GM19438 (cell line): ENCODE data around the gene STEAP2.
A peak's percentile ranks its signal among the peaks of the same experiment; 100 is the strongest.
"Not testable (repeated sequence)": the region's sequence is repeated elsewhere in the genome, so short reads cannot be mapped to it uniquely, and the experiment has no call there.

Experiments
- ATAC-seq: cut with Tn5 transposase; IDR thresholded peaks from one replicate; pipeline ENCODE4 v1.9.1; 2021; ENCODE audit warnings: low read depth; ENCODE audit not compliant: unreplicated experiment

The STEAP2 gene

GRCh38 chr7:90211391-90212148 lies at the start of gene STEAP2:
Gene STEAP2, plus strand, starts transcription at chr7:90211740. Its CDS starts 13,343 bp downstream, at chr7:90225083.
- peak; percentile 95 for ATAC-seq

GRCh38 chr7:90163534-90163933 lies 48.0 kb upstream of the STEAP2 start:
- ATAC-seq = no peak

- ATAC-seq = no peak
Observed at GRCh38 chr7:90165724-90166123, 45.8 kb upstream of the STEAP2 start.

GRCh38 chr7:90166153-90166552 lies 45.4 kb upstream of the STEAP2 start:
- ATAC-seq = no peak

- no peak for ATAC-seq
Observed at GRCh38 chr7:90167361-90167760, 44.2 kb upstream of the STEAP2 start.

- ATAC-seq = no peak
Observed at GRCh38 chr7:90169891-90170290, 41.6 kb upstream of the STEAP2 start.

- ATAC-seq = no peak
Observed at GRCh38 chr7:90172121-90172520, 39.4 kb upstream of the STEAP2 start.

- ATAC-seq = no peak
Observed at GRCh38 chr7:90172624-90173023, 38.9 kb upstream of the STEAP2 start.

- peak; percentile 95 for ATAC-seq
Observed at GRCh38 chr7:90173127-90173844, 38.3 kb upstream of the STEAP2 start.

GRCh38 chr7:90175667-90176066 lies 35.9 kb upstream of the STEAP2 start:
- no peak for ATAC-seq

GRCh38 chr7:90176195-90176594 lies 35.3 kb upstream of the STEAP2 start:
- no peak for ATAC-seq

GRCh38 chr7:90178166-90178565 lies 33.4 kb upstream of the STEAP2 start:
- no peak for ATAC-seq

GRCh38 chr7:90178679-90179278 lies 32.8 kb upstream of the STEAP2 start:
- ATAC-seq = peak; percentile 84

- no peak for ATAC-seq
Observed at GRCh38 chr7:90180011-90180585, 31.4 kb upstream of the STEAP2 start.

GRCh38 chr7:90180649-90181048 lies 30.9 kb upstream of the STEAP2 start:
- ATAC-seq = no peak

- no peak for ATAC-seq
Observed at GRCh38 chr7:90181485-90181884, 30.1 kb upstream of the STEAP2 start.

- ATAC-seq = not testable (repeated sequence)
Observed at GRCh38 chr7:90186290-90186689, 25.2 kb upstream of the STEAP2 start.

GRCh38 chr7:90187507-90188050 lies 24.0 kb upstream of the STEAP2 start:
- ATAC-seq = no peak

- peak; percentile 96 for ATAC-seq
Observed at GRCh38 chr7:90188281-90188680, 23.3 kb upstream of the STEAP2 start.

GRCh38 chr7:90190995-90191394 lies 20.5 kb upstream of the STEAP2 start:
- ATAC-seq = no peak

GRCh38 chr7:90191648-90192047 lies 19.9 kb upstream of the STEAP2 start:
- ATAC-seq = no peak
